Adrenal gland (tissue), 12 donors: ENCODE data around the gene SMYD5. TPM values are rescaled to one million over a fixed set of nuclear protein-coding genes. Genes with fewer than 3 reads are reported as not detected.
A peak's percentile ranks its signal among the peaks of the same experiment; 100 is the strongest.
"Not testable (repeated sequence)": the region's sequence is repeated elsewhere in the genome, so short reads cannot be mapped to it uniquely, and the experiment has no call there.

ENCODE experiments used
- DNase-seq, 7 donors: peaks; one replicate each; pipeline ENCODE4 v3.0.0-alpha.2; 2019 to 2020
- H3K27ac ChIP-seq, 5 donors: fragments of 200-600 bp; sonication (generic) in 4 of 5; 1 replicate in 3 of 5; 2 replicates in 2 of 5; pipeline versions ENCODE4 v1.5.1 to v1.8.0; 2016 to 2020; ENCODE audit warnings: mild to moderate bottlenecking in 1 of 5
- H3K27me3 ChIP-seq: fragments of 200-600 bp; 2 replicates; pipeline ENCODE4 v1.8.0; 2021
- H3K36me3 ChIP-seq, 2 donors: fragments of 200-600 bp; replicated peaks in 1 of 2; 1 replicate in 1 of 2; 2 replicates in 1 of 2; pipeline versions ENCODE4 v1.5.1 to v1.8.0; 2018 to 2022
- H3K4me1 ChIP-seq, 2 donors: fragments of 200-600 bp; replicated peaks in 1 of 2; 1 replicate in 1 of 2; 2 replicates in 1 of 2; pipeline versions ENCODE4 v1.5.1 to v1.8.0; 2018 to 2021
- H3K4me3 ChIP-seq, 4 donors: fragments of 200-600 bp; sonication (generic) in 3 of 4; one replicate each; pipeline ENCODE4 v1.5.1; 2016 to 2018
- H3K9me3 ChIP-seq, 3 donors: fragments of 200-600 bp; sonication (generic) in 1 of 3; replicated peaks in 1 of 3; 1 replicate in 2 of 3; 2 replicates in 1 of 3; pipeline versions ENCODE4 v1.5.1 to v1.8.0; 2016 to 2021
- POLR2A ChIP-seq, 2 donors: fragments of 450-650 bp; IDR thresholded peaks; one replicate each; pipeline ENCODE4 v1.6.1; 2017; ENCODE audit warnings: antibody characterized with exemption in 2 of 2, mild to moderate bottlenecking in 2 of 2, moderate library complexity in 1 of 2
- WGBS, 4 donors: extraction: QIAGEN DNeasy Blood & Tissue Kit in 2 of 4; methylation state at CpG; one replicate each; pipeline versions ENCODE4 v1.1.5 to v1.1.7; 2013 to 2017; 5-methylcytosine and 5-hydroxymethylcytosine counted together
- intact Hi-C, 2 donors: fragments of 100-400 bp; cut with DNase I; formaldehyde crosslinking; loops; one replicate each; pipeline versions ENCODE4 v1.14.1 to v1.15.0; 2022 to 2023
- polyA plus RNA-seq, 3 donors: library from polyadenylated mRNA; stranded (reverse); fragments of 200-250 nt in 2 of 3; fragments of 350-450 nt in 1 of 3; fragmentation: Illumina TruSeq in 1 of 3; extraction: RNeasy Lipid Tissue Mini Kit (QIAGEN cat#74804) in 1 of 3; gene quantifications; one replicate each; pipeline ENCODE4 v1.2.3, GENCODE V29; 2013 to 2014
- total RNA-seq, 9 donors: library from RNA; depleted of rRNA in 4 of 9; stranded (reverse); fragments of >200 nt in 4 of 9; fragments of 120-200 nt in 1 of 9; fragmentation: NEBNext Ultra II Directional in 1 of 9; extraction: Animal tissue kit (Norgen Biotek cat#: 25700) in 1 of 9; gene quantifications; one replicate each; pipeline versions ENCODE4 v1.1.0 to v1.2.4, GENCODE V29; 2013 to 2023
- TF ChIP-seq, protein P1 (sequence below), 6 experiments: fragments of 450-650 bp in 4 of 6; fragments of 200-600 bp in 2 of 6; sonication (generic) in 1 of 6; IDR thresholded peaks; 1 replicate in 5 of 6; 2 replicates in 1 of 6; pipeline versions ENCODE4 v1.5.1 to v1.8.0; 2016 to 2021; ENCODE audit warnings: antibody characterized with exemption in 6 of 6, mild to moderate bottlenecking in 2 of 6, moderate library complexity in 1 of 6
- donor health status: healthy with polysubstance abuse.
- donor health status: Bipolar disorder and iron deficiency.
- donor health status: DM: yes; HTN: yes; CAD: no.
- donor health status: DM: no; HTN: no; CAD: no.
- donor health status: DM: no; HTN: no; CAD: no.
- donor health status: DM: yes; HTN: yes; CAD: no.

The SMYD5 gene
- total and polyA plus RNA-seq, 12 donors: 8.7 to 45.4 (median 28.1) TPM

GRCh38 chr2:73177645-73178255 lies 36.3 kb upstream of the SMYD5 start:
- no peak overlapping the region for H3K27ac ChIP-seq
- no peaks in the 10 kb centered on the region for H3K36me3 ChIP-seq
- H3K4me3 ChIP-seq: peak overlapping the region in 1 of 4 donors; percentile 61
- TF ChIP-seq, protein P1, sequence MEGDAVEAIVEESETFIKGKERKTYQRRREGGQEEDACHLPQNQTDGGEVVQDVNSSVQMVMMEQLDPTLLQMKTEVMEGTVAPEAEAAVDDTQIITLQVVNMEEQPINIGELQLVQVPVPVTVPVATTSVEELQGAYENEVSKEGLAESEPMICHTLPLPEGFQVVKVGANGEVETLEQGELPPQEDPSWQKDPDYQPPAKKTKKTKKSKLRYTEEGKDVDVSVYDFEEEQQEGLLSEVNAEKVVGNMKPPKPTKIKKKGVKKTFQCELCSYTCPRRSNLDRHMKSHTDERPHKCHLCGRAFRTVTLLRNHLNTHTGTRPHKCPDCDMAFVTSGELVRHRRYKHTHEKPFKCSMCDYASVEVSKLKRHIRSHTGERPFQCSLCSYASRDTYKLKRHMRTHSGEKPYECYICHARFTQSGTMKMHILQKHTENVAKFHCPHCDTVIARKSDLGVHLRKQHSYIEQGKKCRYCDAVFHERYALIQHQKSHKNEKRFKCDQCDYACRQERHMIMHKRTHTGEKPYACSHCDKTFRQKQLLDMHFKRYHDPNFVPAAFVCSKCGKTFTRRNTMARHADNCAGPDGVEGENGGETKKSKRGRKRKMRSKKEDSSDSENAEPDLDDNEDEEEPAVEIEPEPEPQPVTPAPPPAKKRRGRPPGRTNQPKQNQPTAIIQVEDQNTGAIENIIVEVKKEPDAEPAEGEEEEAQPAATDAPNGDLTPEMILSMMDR (IDR thresholded peaks at IDR 0.05): peak in 1 of 6 experiments; percentile 20
- TF ChIP-seq POLR2A (IDR thresholded peaks at IDR 0.05): no peak
- H3K9me3 ChIP-seq: no peaks in the 10 kb centered on the region
- WGBS, 4 donors: 8 to 15% (median 10%) methylated on average over 5 to 12 of the region's 12 CpGs
- peaks cover 3% of the 10 kb centered on the region for H3K27me3 ChIP-seq
- no peak for DNase-seq
- peaks cover 17 to 18% of the 10 kb centered on the region in 2 donors for H3K4me1 ChIP-seq
- intact Hi-C loops: loop anchor here (5.0 to 10.0 kb wide), 2 partner anchors 183 to 185 kb away; no protein-coding TSS in a partner anchor

DNA sequence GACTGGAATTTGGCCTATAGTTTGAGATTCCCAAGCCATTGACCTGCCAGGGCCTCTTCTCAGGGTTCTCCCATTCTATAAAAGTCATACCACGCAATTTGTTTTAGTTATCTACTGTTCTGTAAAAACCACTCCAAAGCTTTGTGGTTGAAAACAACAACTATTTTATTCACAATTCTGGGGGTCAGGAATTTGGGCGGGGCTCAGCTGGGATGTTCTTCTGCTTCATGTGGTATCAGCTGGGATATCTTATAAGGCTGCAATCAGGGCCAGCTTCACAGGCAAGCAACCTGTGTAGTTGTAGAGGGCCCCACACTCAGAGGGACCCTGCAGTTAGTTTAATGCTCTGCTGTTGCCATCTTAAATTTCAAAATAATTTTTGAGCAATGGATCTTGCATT lies 28.1 kb upstream of the SMYD5 start:
- 83 to 91% (median 84%) methylated on average over 2 of the region's 2 CpGs for WGBS, 4 donors
- H3K9me3 ChIP-seq: no peaks in the 10 kb centered on the region
- H3K4me1 ChIP-seq: no peaks in the 10 kb centered on the region
- no peak overlapping the region for H3K27ac ChIP-seq
- intact Hi-C loops: no loop called here
- H3K36me3 ChIP-seq: no peaks in the 10 kb centered on the region
- DNase-seq: no peak
- H3K4me3 ChIP-seq: no peak overlapping the region
- H3K27me3 ChIP-seq: no peaks in the 10 kb centered on the region
- TF ChIP-seq POLR2A (IDR thresholded peaks at IDR 0.05): no peak
- TF ChIP-seq, protein P1 (IDR thresholded peaks at IDR 0.05): no peak

DNA sequence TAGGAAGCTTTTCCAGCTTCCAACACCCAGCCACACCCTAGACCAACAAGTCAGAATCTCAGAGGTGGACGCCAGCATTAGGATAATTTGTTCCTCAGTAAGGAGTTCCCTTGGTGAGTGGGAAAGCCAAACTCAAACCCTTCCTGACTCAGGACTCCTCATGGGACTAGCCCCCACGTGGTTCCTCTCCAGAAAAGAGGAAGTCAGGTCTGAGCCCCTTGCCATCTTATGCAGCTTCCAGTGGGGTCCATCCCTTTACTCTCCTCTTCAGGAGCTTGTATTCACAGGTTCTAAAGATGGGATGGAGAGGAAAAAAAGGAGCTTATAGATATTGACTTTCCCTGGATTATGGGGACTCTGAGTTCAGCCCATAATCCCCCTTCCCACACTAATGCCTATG lies 26.5 kb upstream of the SMYD5 start:
- Histone ChIP-seq H3K4me3 (no peak overlapping the region), H3K36me3 (no peaks in the 10 kb centered on the region), H3K27me3 (no peaks in the 10 kb centered on the region), H3K9me3 (no peaks in the 10 kb centered on the region), H3K27ac (no peak overlapping the region), H3K4me1 (no peaks in the 10 kb centered on the region)
- intact Hi-C loops: no loop called here
- DNase-seq: no peak
- TF ChIP-seq, protein P1 (IDR thresholded peaks at IDR 0.05): no peak
- TF ChIP-seq POLR2A (IDR thresholded peaks at IDR 0.05): no peak
- 42 to 59% (median 53%) methylated on average over 2 of the region's 2 CpGs for WGBS, 4 donors

- Histone ChIP-seq H3K36me3 (no peaks in the 10 kb centered on the region), H3K9me3 (no peaks in the 10 kb centered on the region), H3K4me1 (peaks cover 6 to 8% of the 10 kb centered on the region in 2 donors), H3K27ac (no peak overlapping the region), H3K27me3 (peaks cover 27% of the 10 kb centered on the region), H3K4me3 (no peak overlapping the region)
- no peak for DNase-seq
- intact Hi-C loops: no loop called here
- TF ChIP-seq POLR2A (IDR thresholded peaks at IDR 0.05): no peak
- TF ChIP-seq, protein P1 (IDR thresholded peaks at IDR 0.05): no peak
Measured at GRCh38 chr2:73197579-73197978, 16.5 kb upstream of the SMYD5 start.

DNA sequence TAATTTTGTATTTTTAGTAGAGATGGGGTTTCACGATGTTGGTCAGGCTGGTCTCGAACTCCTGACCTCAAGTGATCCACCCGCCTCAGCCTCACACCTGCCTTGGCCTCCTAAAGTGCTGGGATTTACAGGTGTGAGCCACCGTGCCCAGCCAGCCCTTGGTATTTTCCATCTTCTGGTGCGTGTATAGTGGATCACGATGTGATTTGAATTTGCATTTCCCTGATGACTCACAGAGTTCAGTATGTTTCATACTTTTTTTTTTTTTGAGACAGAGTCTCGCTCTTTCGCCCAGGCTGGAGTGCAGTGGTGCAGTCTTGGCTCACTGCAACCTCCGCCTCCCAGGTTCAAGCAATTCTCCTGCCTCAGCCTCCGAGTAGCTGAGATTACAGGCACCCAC lies 13.8 kb upstream of the SMYD5 start:
- 76 to 83% (median 79%) methylated on average over 10 of the region's 10 CpGs for WGBS, 4 donors
- Histone ChIP-seq H3K27me3 (peaks cover 42% of the 10 kb centered on the region), H3K4me1 (peaks cover 7 to 14% of the 10 kb centered on the region in 2 donors)
- H3K9me3 ChIP-seq, H3K36me3 ChIP-seq, intact Hi-C loops, H3K4me3 ChIP-seq, H3K27ac ChIP-seq, DNase-seq: not testable (repeated sequence)
